Occipital lobe (tissue), 2 donors: ENCODE data around the gene ADAMTS17. TPM values are rescaled to one million over a fixed set of nuclear protein-coding genes. Genes with fewer than 3 reads are reported as not detected.

Experiments used
- DNase-seq: peaks from one replicate; lab custom pipeline; 2025; lab: John Stamatoyannopoulos, UW
- total RNA-seq: library from RNA; depleted of rRNA; stranded (reverse); fragments of >200 nt; gene quantifications from one replicate; pipeline ENCODE4 v1.2.3, GENCODE V29; 2014

The ADAMTS17 gene
- total RNA-seq, 1 donor from 2014 or later: 5.1 TPM

- DNase-seq: no peak
Observed at GRCh38 chr15:100309109-100310040, 32.4 kb downstream of the ADAMTS17 start.

- no peak for DNase-seq
Observed at GRCh38 chr15:100308608-100309007, 33.2 kb downstream of the ADAMTS17 start.

GRCh38 chr15:100308213-100308600 is 33.6 kb downstream of the ADAMTS17 start:
- no peak for DNase-seq

GRCh38 chr15:100307241-100308212 is 34.2 kb downstream of the ADAMTS17 start:
- DNase-seq: no peak

GRCh38 chr15:100306098-100306497 is 35.7 kb downstream of the ADAMTS17 start:
- DNase-seq: no peak

GRCh38 chr15:100301910-100302431 is 39.8 kb downstream of the ADAMTS17 start:
- no peak for DNase-seq

GRCh38 chr15:100298257-100298656 is 43.5 kb downstream of the ADAMTS17 start:
- no peak for DNase-seq

GRCh38 chr15:100297812-100298211 is 44.0 kb downstream of the ADAMTS17 start:
- no peak for DNase-seq

- DNase-seq: no peak
Observed at GRCh38 chr15:100295939-100296565, 45.7 kb downstream of the ADAMTS17 start.

GRCh38 chr15:100292010-100292409 is 49.8 kb downstream of the ADAMTS17 start:
- DNase-seq: no peak

GRCh38 chr15:100291106-100291505 is 50.7 kb downstream of the ADAMTS17 start:
- no peak for DNase-seq

GRCh38 chr15:100285641-100286295 is 56.0 kb downstream of the ADAMTS17 start:
- no peak for DNase-seq

GRCh38 chr15:100284701-100285100 is 57.1 kb downstream of the ADAMTS17 start:
- DNase-seq: no peak

GRCh38 chr15:100284191-100284590 is 57.6 kb downstream of the ADAMTS17 start:
- no peak for DNase-seq

GRCh38 chr15:100281096-100281917 is 60.5 kb downstream of the ADAMTS17 start:
- no peak for DNase-seq

GRCh38 chr15:100279849-100280248 is 61.9 kb downstream of the ADAMTS17 start:
- DNase-seq: no peak

GRCh38 chr15:100279446-100279845 is 62.3 kb downstream of the ADAMTS17 start:
- no peak for DNase-seq

GRCh38 chr15:100278596-100279380 is 63.0 kb downstream of the ADAMTS17 start:
- no peak for DNase-seq
